NT2/D1 (cell line): ENCODE data around the gene HNRNPH3.

ENCODE experiments used
- YY1 ChIP-seq: IDR thresholded peaks from 2 replicates; pipeline ENCODE4 v1.6.1; 2011; ENCODE audit not compliant: insufficient read length, insufficient read depth
- ZNF274 ChIP-seq: IDR thresholded peaks from 2 replicates; pipeline ENCODE4 v1.6.1; 2011; ENCODE audit warnings: mild to moderate bottlenecking, low read depth, low read length

DNA sequence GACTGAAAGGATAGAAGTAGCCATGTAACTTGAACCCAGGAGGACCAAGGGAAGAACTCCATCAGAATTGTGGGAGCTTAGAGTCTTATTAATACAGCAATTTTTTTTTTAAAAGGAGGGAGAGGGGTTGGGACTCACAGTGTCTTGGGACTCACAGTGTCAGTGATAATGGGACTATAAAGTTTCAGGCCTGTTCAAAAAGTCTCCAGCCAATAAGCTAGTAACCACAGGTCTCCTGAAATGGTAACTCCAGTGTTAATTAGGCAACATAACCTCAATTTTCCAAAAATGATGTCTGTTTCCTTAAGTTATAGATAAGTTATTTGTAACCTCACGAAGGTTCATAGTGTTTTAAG is 2.4 kb upstream of the HNRNPH3 start:
- no peak for TF ChIP-seq ZNF274
- no peak for TF ChIP-seq YY1
